Tibial nerve (tissue), 4 donors: Measurements from ENCODE around the gene DLX4. TPM values are rescaled to one million over a fixed set of nuclear protein-coding genes. Genes with fewer than 3 reads are reported as not detected.

Source experiments
- DNase-seq, 2 donors: peaks; one replicate each; pipeline ENCODE4 v3.0.0-alpha.2; 2019; ENCODE audit warnings: low spot score in 2 of 2
- H3K27ac ChIP-seq, 4 donors: fragments of 200-600 bp; sonication (generic) in 3 of 4; one replicate each; pipeline ENCODE4 v1.5.1; 2017 to 2019; ENCODE audit warnings: mild to moderate bottlenecking in 1 of 4
- H3K27me3 ChIP-seq, 2 donors: fragments of 200-600 bp; sonication (generic) in 1 of 2; one replicate each; pipeline versions ENCODE4 v1.5.1 to v1.6.0; 2017 to 2019
- H3K36me3 ChIP-seq, 3 donors: fragments of 200-600 bp; sonication (generic); one replicate each; pipeline ENCODE4 v1.5.1; 2018 to 2019
- H3K4me1 ChIP-seq, 4 donors: fragments of 200-600 bp; sonication (generic) in 3 of 4; one replicate each; pipeline ENCODE4 v1.5.1; 2017 to 2019
- H3K4me3 ChIP-seq, 4 donors: fragments of 200-600 bp; sonication (generic) in 3 of 4; one replicate each; pipeline ENCODE4 v1.5.1; 2017 to 2019; ENCODE audit warnings: mild to moderate bottlenecking in 1 of 4, moderate library complexity in 1 of 4
- H3K9me3 ChIP-seq, 4 donors: fragments of 200-600 bp; sonication (generic) in 3 of 4; one replicate each; pipeline ENCODE4 v1.5.1; 2017 to 2019
- EP300 ChIP-seq, 2 donors: sonication (generic); formaldehyde crosslinking; IDR thresholded peaks; one replicate each; pipeline ENCODE4 v1.6.1; 2017; ENCODE audit warnings: antibody characterized with exemption in 2 of 2, mild to moderate bottlenecking in 1 of 2
- POLR2A ChIP-seq, 2 donors: fragments of 450-650 bp; IDR thresholded peaks; one replicate each; pipeline ENCODE4 v1.6.1; 2017; ENCODE audit warnings: antibody characterized with exemption in 2 of 2, mild to moderate bottlenecking in 2 of 2, moderate library complexity in 2 of 2
- WGBS, 2 donors: methylation state at CpG; one replicate each; pipeline ENCODE4 v1.1.5; 2018; 5-methylcytosine and 5-hydroxymethylcytosine counted together
- total RNA-seq, 4 donors: library from RNA; depleted of rRNA; stranded (reverse); fragments of >200 nt; gene quantifications; one replicate each; pipeline ENCODE4 v1.1.0, GENCODE V29; 2016
- TF ChIP-seq, protein P1 (sequence below), 5 experiments: fragments of 200-600 bp in 3 of 5; fragments of 450-650 bp in 2 of 5; sonication (generic) in 3 of 5; IDR thresholded peaks; one replicate each; pipeline ENCODE4 v1.5.1; 2016 to 2019; ENCODE audit warnings: antibody characterized with exemption in 5 of 5, mild to moderate bottlenecking in 3 of 5, moderate library complexity in 2 of 5

Gene DLX4
- total RNA-seq, 4 donors from 2014 or later = not detected

DNA sequence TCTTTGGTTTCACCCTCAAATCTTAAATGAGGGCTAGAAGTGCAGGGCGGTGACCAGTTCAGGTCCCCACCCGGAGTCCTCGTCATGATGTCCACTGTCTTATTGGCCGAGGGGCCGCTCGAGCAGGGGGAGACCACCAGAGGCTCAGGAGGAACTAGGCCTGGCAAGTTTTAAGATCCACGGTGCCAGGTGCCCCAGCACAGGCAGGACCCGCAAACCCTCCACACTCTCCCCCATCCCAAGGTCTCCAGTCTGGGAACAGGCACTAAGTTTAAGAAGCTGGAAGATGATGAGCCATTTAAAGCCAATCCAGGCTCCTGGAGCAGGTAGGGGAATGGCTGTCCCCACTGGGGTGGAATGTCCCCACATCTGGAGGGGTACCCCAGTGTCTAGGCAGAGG, 21.9 kb downstream of the DLX4 start:
- 71 to 80% methylated on average over 8 of the region's 8 CpGs for WGBS, 2 donors
- Histone ChIP-seq H3K9me3 (no peaks in the 10 kb centered on the region), H3K4me1 (peaks cover 0 to 36% (median 12%) of the 10 kb centered on the region in 4 donors), H3K36me3 (no peaks in the 10 kb centered on the region), H3K27ac (no peak overlapping the region), H3K4me3 (no peak overlapping the region), H3K27me3 (peaks cover 0 to 98% of the 10 kb centered on the region in 2 donors)
- TF ChIP-seq POLR2A (IDR thresholded peaks at IDR 0.05) (no peak), EP300 (IDR thresholded peaks at IDR 0.05) (no peak)
- TF ChIP-seq, protein P1, sequence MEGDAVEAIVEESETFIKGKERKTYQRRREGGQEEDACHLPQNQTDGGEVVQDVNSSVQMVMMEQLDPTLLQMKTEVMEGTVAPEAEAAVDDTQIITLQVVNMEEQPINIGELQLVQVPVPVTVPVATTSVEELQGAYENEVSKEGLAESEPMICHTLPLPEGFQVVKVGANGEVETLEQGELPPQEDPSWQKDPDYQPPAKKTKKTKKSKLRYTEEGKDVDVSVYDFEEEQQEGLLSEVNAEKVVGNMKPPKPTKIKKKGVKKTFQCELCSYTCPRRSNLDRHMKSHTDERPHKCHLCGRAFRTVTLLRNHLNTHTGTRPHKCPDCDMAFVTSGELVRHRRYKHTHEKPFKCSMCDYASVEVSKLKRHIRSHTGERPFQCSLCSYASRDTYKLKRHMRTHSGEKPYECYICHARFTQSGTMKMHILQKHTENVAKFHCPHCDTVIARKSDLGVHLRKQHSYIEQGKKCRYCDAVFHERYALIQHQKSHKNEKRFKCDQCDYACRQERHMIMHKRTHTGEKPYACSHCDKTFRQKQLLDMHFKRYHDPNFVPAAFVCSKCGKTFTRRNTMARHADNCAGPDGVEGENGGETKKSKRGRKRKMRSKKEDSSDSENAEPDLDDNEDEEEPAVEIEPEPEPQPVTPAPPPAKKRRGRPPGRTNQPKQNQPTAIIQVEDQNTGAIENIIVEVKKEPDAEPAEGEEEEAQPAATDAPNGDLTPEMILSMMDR (IDR thresholded peaks at IDR 0.05) = no peak
- no peak for DNase-seq

DNA sequence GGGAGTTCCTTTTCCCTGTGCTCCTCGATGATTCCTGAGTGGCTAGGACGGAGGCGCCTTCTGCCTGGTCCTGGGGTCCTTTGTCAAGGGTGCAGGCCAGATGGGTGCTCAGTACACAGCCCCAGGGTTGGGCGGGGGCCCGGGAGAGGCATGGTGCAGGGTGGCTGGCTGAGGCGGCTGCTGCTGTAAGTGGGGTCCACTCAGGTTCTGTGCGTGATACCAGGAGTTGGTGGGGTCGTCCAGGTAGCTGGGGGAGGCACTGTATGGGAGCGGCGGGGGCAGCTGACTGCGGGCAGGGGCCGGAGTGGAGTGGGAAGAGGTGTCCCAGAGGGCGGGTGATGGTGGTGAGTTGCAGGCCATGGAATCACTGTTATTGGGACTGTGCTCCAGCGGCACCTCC, 22.4 kb downstream of the DLX4 start:
- Histone ChIP-seq H3K4me1 (peaks cover 0 to 38% (median 13%) of the 10 kb centered on the region in 4 donors), H3K36me3 (no peaks in the 10 kb centered on the region), H3K4me3 (no peak overlapping the region), H3K27ac (no peak overlapping the region), H3K27me3 (peaks cover 0 to 99% of the 10 kb centered on the region in 2 donors), H3K9me3 (no peaks in the 10 kb centered on the region)
- WGBS, 2 donors = 82 to 85% methylated on average over 14 of the region's 14 CpGs
- DNase-seq = no peak
- TF ChIP-seq POLR2A (IDR thresholded peaks at IDR 0.05) = no peak
- TF ChIP-seq, protein P1 (IDR thresholded peaks at IDR 0.05) = no peak
- no peak for TF ChIP-seq EP300 (IDR thresholded peaks at IDR 0.05)

DNA sequence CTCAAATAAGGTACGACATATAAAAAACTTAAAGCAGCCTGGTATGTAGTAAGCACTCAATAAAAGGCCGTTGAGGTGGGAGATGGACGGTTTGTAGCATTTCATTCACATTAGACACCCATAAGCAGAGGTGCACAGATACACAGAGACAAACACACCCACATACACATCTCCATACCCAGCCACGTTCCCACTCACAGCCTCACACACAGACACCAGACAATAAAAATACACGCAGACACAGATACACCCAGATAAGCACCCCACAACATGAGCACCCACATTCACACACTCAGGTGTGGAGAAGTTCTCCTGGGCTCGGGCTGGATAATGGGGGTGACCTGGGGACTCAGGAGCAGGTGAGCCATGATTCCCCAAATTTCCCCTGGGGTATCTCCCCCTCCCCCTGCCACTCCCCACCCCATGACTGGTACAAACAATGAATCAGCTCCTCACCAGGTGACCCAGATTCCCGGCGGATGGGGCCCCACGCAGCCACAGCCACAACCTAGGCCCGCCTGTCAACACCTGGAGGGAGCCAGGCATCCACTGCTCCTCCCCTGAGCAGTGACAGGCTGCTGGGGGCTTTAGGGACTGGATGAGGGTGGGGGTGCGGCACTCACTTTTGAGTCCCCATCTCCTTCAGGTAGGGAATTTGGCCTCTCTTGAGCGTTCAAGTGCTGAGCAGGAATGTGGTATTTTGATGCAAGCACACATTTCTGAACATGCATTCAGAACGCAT, 23.4 kb downstream of the DLX4 start:
- TF ChIP-seq POLR2A (IDR thresholded peaks at IDR 0.05) = no peak
- no peak for TF ChIP-seq EP300 (IDR thresholded peaks at IDR 0.05)
- TF ChIP-seq, protein P1 (IDR thresholded peaks at IDR 0.05) = no peak
- 70 to 78% methylated on average over 13 of the region's 13 CpGs for WGBS, 2 donors
- H3K27ac ChIP-seq = no peak overlapping the region
- H3K36me3 ChIP-seq = no peaks in the 10 kb centered on the region
- no peak for DNase-seq
- H3K27me3 ChIP-seq = peaks cover 0 to 99% of the 10 kb centered on the region in 2 donors
- H3K4me1 ChIP-seq = peaks cover 0 to 47% (median 20%) of the 10 kb centered on the region in 4 donors
- H3K9me3 ChIP-seq = no peaks in the 10 kb centered on the region
- no peak overlapping the region for H3K4me3 ChIP-seq

DNA sequence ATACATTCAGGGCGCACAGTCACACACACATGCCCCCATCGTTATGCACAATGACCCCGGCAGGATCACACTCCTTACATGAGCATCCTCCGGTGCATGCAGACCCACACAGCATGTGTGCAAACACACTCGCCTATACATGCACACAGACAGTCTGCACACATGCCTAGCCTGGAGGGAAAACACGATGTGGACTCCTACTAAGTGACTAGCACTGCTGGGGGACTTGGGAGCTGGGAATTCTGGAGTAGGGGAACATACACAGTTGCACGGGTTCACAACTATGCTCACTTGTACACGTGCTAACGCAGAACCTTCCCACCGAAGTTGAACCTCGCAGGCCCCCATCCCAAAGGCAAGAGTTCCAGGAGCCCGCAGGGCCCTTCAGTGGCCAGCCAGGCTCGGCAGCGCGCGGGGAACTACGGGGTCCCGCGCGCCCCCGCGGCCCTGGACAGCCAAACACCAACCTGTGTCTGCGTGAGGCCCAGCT, 24.0 kb downstream of the DLX4 start:
- Histone ChIP-seq H3K27ac (no peak overlapping the region), H3K4me1 (peaks cover 0 to 45% (median 20%) of the 10 kb centered on the region in 4 donors), H3K9me3 (no peaks in the 10 kb centered on the region), H3K36me3 (no peaks in the 10 kb centered on the region), H3K27me3 (peaks cover 0 to 99% of the 10 kb centered on the region in 2 donors), H3K4me3 (peak overlapping the region in 2 of 4 donors; percentile 21 to 48)
- no peak for TF ChIP-seq POLR2A (IDR thresholded peaks at IDR 0.05)
- no peak for TF ChIP-seq EP300 (IDR thresholded peaks at IDR 0.05)
- TF ChIP-seq, protein P1 (IDR thresholded peaks at IDR 0.05) = no peak
- WGBS, 2 donors = 25 to 38% methylated on average over 11 to 12 of the region's 23 CpGs
- no peak for DNase-seq

DNA sequence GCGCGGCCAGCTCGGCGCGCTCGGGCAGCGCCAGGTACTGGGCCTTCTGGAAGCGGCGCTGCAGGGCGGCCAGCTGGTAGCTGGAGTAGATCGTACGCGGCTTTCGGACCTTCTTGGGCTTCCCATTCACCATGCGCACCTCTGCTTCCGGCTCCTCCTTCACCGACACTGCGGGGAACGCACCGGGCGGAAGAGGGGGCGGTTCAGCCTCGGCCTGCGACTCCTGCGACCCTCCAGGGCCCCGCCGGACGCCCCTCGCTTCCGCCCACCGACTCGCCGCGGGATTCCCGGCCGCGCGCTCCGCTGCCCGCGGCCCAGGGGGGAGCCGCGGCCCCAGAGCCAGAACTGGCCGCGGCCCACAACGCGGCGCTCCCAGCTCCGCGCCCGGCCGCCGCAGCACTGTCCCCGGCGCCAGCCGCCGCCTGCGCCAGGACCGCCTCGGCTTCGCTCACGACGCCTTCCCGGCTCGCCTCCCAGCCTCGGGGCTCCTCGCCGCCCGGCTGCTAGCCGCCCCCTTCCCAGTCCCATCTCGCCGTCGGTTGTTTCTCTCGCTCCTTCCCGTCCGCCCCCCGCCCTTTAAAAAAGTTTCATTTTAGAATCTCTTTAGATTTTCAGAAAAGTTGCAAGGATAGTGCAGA, 24.6 kb downstream of the DLX4 start:
- Histone ChIP-seq H3K9me3 (no peaks in the 10 kb centered on the region), H3K36me3 (no peaks in the 10 kb centered on the region), H3K27ac (no peak overlapping the region), H3K4me1 (peaks cover 0 to 47% (median 20%) of the 10 kb centered on the region in 4 donors), H3K27me3 (peaks cover 0 to 96% of the 10 kb centered on the region in 2 donors), H3K4me3 (peak overlapping the region; percentile 18 to 48 (median 24))
- 0 to 4% methylated on average over 24 to 49 of the region's 77 CpGs for WGBS, 2 donors
- TF ChIP-seq EP300 (IDR thresholded peaks at IDR 0.05) (no peak), POLR2A (IDR thresholded peaks at IDR 0.05) (no peak)
- TF ChIP-seq, protein P1 (IDR thresholded peaks at IDR 0.05) = no peak
- DNase-seq = no peak
